HepG2 (cell line): ENCODE measurements around the gene KCTD15. TPM values are rescaled to one million over a fixed set of nuclear protein-coding genes. Genes with fewer than 3 reads are reported as not detected.

Source experiments
- ATAC-seq: fragments of 200-7000 bp; cut with Tn5 transposase; 3 replicates; pipeline ENCODE4 v1.9.1; 2020; ENCODE audit warnings: mild to moderate bottlenecking, moderate library complexity
- BruUV-seq: library from RNA; stranded (reverse); fragments of 400-500 nt; replicated peaks from 2 replicates; lab custom pipeline; 2021; lab: Mats Ljungman, UMichigan
- CTCF ChIA-PET: fragments of 300-600 bp; formaldehyde crosslinking; extraction: SDS; loops from one replicate; lab custom pipeline; 2021; ENCODE audit warnings: low total read pairs, inconsistent platforms, low intra/inter-chr PET ratio; lab: Yijun Ruan, JAX
- POLR2A ChIA-PET: fragments of 350-600 bp; sonication (Branson Sonifier 250); formaldehyde crosslinking; loops from one replicate; lab custom pipeline; 2020; ENCODE audit warnings: antibody characterized with exemption, inconsistent platforms; lab: Yijun Ruan, JAX
- DNase-seq: peaks from one replicate; pipeline ENCODE4 v3.0.0-alpha.2; 2015; ENCODE audit warnings: low spot score
- FAIRE-seq: peaks from 3 replicates; lab custom pipeline; 2011; peaks lifted over from hg19 to GRCh38; lab: Jason Lieb, UNC
- H2AFZ ChIP-seq: one replicate; pipeline ENCODE4 v1.6.1; 2011; ENCODE audit warnings: low read length, inconsistent platforms
- H3K27ac ChIP-seq: fragments of 300-600 bp; 3 replicates; pipeline ENCODE4 v1.8.0; 2011; ENCODE audit warnings: mixed run types, mild to moderate bottlenecking, mixed read lengths, low read length, inconsistent platforms; ENCODE audit not compliant: insufficient read depth; ENCODE audit errors: extremely low read length
- H3K27me3 ChIP-seq, 2 experiments: fragments of 200-600 bp in 1 of 2; 2 replicates in 1 of 2; 3 replicates in 1 of 2; pipeline versions ENCODE4 v1.6.0 to v1.8.0; 2011; ENCODE audit warnings: low read length in 2 of 2, mild to moderate bottlenecking in 2 of 2, moderate library complexity in 2 of 2, inconsistent platforms in 1 of 2; ENCODE audit not compliant: insufficient read depth in 2 of 2, control insufficient read depth in 1 of 2
- H3K36me3 ChIP-seq, 2 experiments: fragments of 200-600 bp in 1 of 2; replicated peaks in 1 of 2; 2 replicates in 1 of 2; 3 replicates in 1 of 2; pipeline versions ENCODE4 v1.5.1 to v1.8.0; 2011; ENCODE audit warnings: low read length in 2 of 2, inconsistent platforms in 1 of 2; ENCODE audit not compliant: insufficient read depth in 2 of 2, control insufficient read depth in 1 of 2
- H3K4me1 ChIP-seq: 2 replicates; pipeline ENCODE4 v1.5.1; 2012; ENCODE audit warnings: low read length, inconsistent platforms; ENCODE audit not compliant: insufficient read depth
- H3K4me2 ChIP-seq: 2 replicates; pipeline ENCODE4 v1.6.0; 2011; ENCODE audit warnings: low read depth, low read length, inconsistent platforms
- H3K4me3 ChIP-seq, 3 experiments: fragments of 200-600 bp in 1 of 3; sonication (generic), shearing (Covaris generic) in 1 of 3; replicated peaks in 1 of 3; 2 replicates each; pipeline ENCODE4 v1.5.1; 2011 to 2016; ENCODE audit warnings: low read length in 3 of 3, inconsistent platforms in 2 of 3, low read depth in 2 of 3, mild to moderate bottlenecking in 2 of 3, control low read depth in 1 of 3, mixed read lengths in 1 of 3; ENCODE audit not compliant: insufficient read depth in 1 of 3
- H3K79me2 ChIP-seq: one replicate; pipeline ENCODE4 v1.6.1; 2011; ENCODE audit warnings: low read length, inconsistent platforms; ENCODE audit not compliant: insufficient read depth
- H3K9ac ChIP-seq: 2 replicates; pipeline ENCODE4 v1.6.0; 2011; ENCODE audit warnings: mild to moderate bottlenecking, low read depth, low read length, inconsistent platforms; ENCODE audit not compliant: insufficient read depth
- H3K9me3 ChIP-seq: 2 replicates; pipeline ENCODE4 v1.5.1; 2012; ENCODE audit warnings: mild to moderate bottlenecking, low read length
- H4K20me1 ChIP-seq: 2 replicates; pipeline ENCODE4 v1.6.0; 2011; ENCODE audit warnings: inconsistent platforms, mild to moderate bottlenecking, low read length, moderate library complexity; ENCODE audit not compliant: insufficient read depth
- ARID2 ChIP-seq: sonication (generic); formaldehyde crosslinking; IDR thresholded peaks from 2 replicates; pipeline ENCODE4 v1.8.1; 2022; ENCODE audit warnings: mild to moderate bottlenecking, missing genetic modification reagents, borderline replicate concordance
- JARID2 ChIP-seq: sonication (generic); formaldehyde crosslinking; IDR thresholded peaks from 2 replicates; pipeline ENCODE4 v1.8.1; 2023; ENCODE audit warnings: missing genetic modification reagents, inconsistent platforms; ENCODE audit not compliant: insufficient replicate concordance
- MAFF ChIP-seq: IDR thresholded peaks from 2 replicates; pipeline ENCODE4 v1.6.1; 2011; ENCODE audit warnings: low read depth, low read length, improper control_type of control experiment
- MAFK ChIP-seq, 2 experiments: IDR thresholded peaks in 1 of 2; conservative IDR thresholded peaks in 1 of 2; 2 replicates each; pipeline ENCODE4 v1.6.1; 2011; ENCODE audit warnings: improper control_type of control experiment in 2 of 2, low read length in 2 of 2
- SOX13 ChIP-seq, 3 experiments: fragments of 450-650 bp in 1 of 3; sonication (generic) in 1 of 3; formaldehyde crosslinking in 1 of 3; IDR thresholded peaks in 2 of 3; conservative IDR thresholded peaks in 1 of 3; 2 replicates each; pipeline versions ENCODE4 v1.5.0 to v1.6.1; 2016 to 2020; ENCODE audit warnings: antibody characterized with exemption in 1 of 3, mild to moderate bottlenecking in 1 of 3, missing compliant biosample characterization in 1 of 3, missing genetic modification reagents in 1 of 3, moderate library complexity in 1 of 3
- YY1 ChIP-seq: IDR thresholded peaks from 2 replicates; pipeline ENCODE4 v1.6.1; 2011; ENCODE audit warnings: low read length, low read depth, moderate library complexity, mild to moderate bottlenecking; ENCODE audit not compliant: insufficient read depth, insufficient replicate concordance
- ZFAT ChIP-seq: sonication (generic); formaldehyde crosslinking; conservative IDR thresholded peaks from 2 replicates; pipeline ENCODE4 v1.8.1; 2023; ENCODE audit warnings: missing genetic modification reagents, inconsistent platforms
- ZFP37 ChIP-seq: sonication (generic); formaldehyde crosslinking; IDR thresholded peaks from 2 replicates; pipeline ENCODE4 v1.4.0; 2020; ENCODE audit warnings: missing genetic modification reagents, borderline replicate concordance
- ZFY ChIP-seq: sonication (generic); formaldehyde crosslinking; IDR thresholded peaks from 2 replicates; pipeline ENCODE4 v1.4.0; 2020; ENCODE audit warnings: missing genetic modification reagents
- ZNF207 ChIP-seq: fragments of 450-650 bp; IDR thresholded peaks from 2 replicates; pipeline ENCODE4 v1.6.1; 2016; ENCODE audit warnings: antibody characterized with exemption, borderline replicate concordance
- ZNF329 ChIP-seq: sonication (generic); formaldehyde crosslinking; IDR thresholded peaks from 2 replicates; pipeline ENCODE4 v1.9.0; 2021; ENCODE audit warnings: low read depth, mild to moderate bottlenecking, missing genetic modification reagents
- ZNF660 ChIP-seq: sonication (generic); formaldehyde crosslinking; IDR thresholded peaks from 2 replicates; pipeline ENCODE4 v1.5.1; 2020; ENCODE audit warnings: mild to moderate bottlenecking, low read depth, missing genetic modification reagents, borderline replicate concordance
- WGBS: methylation state at CpG from one replicate; pipeline ENCODE4 v1.1.6; 2017; ENCODE audit warnings: low lambda C conversion rate; 5-methylcytosine and 5-hydroxymethylcytosine counted together
- in situ Hi-C: cut with HindIII; loops from 2 replicates; pipeline ENCODE4 v1.10.0; 2017; ENCODE audit warnings: low pct_unique_long_range_greater_than_20kb; ENCODE audit not compliant: extremely low pct_ligation_motif_present
- intact Hi-C: fragments of 100-400 bp; cut with micrococcal nuclease; formaldehyde crosslinking; loops from one replicate; pipeline ENCODE4 v1.10.0; 2022; ENCODE audit not compliant: unreplicated experiment
- polyA plus RNA-seq, 8 experiments: library from polyadenylated mRNA; depleted of rRNA in 3 of 8; stranded (reverse) in 7 of 8; unstranded in 1 of 8; fragments of >200 nt; fragmentation: Illumina TruSeq in 4 of 8; extraction: Trizol in 4 of 8; gene quantifications; 2 replicates each; pipeline versions ENCODE4 v1.2.1 to v1.2.3, GENCODE V29; 2011 to 2016; ENCODE audit warnings: low read depth in 4 of 8, missing spikeins in 1 of 8, mixed read lengths in 1 of 8; ENCODE audit not compliant: insufficient read depth in 1 of 8
- total RNA-seq, 5 experiments: library from RNA; depleted of rRNA; stranded (reverse); fragments of >200 nt; fragmentation: Illumina TruSeq; extraction: Trizol; gene quantifications; 2 replicates each; pipeline ENCODE4 v1.2.3, GENCODE V29; 2016; ENCODE audit warnings: low read depth in 1 of 5
- TF ChIP-seq, protein P1 (sequence below): sonication (generic); formaldehyde crosslinking; IDR thresholded peaks from 2 replicates; pipeline ENCODE4 v1.5.1; 2020; ENCODE audit warnings: missing genetic modification reagents, mild to moderate bottlenecking, borderline replicate concordance
- TF ChIP-seq, protein P2 (sequence below): sonication (generic); formaldehyde crosslinking; IDR thresholded peaks from 2 replicates; pipeline ENCODE4 v1.9.0; 2021; ENCODE audit warnings: missing genetic modification reagents, borderline replicate concordance
- TF ChIP-seq, protein P3 (sequence below), 2 experiments: sonication (generic) in 1 of 2; formaldehyde crosslinking in 1 of 2; IDR thresholded peaks; 2 replicates each; pipeline versions ENCODE4 v1.4.0 to v1.6.1; 2018 to 2020; ENCODE audit warnings: missing genetic modification reagents in 2 of 2, borderline replicate concordance in 1 of 2, low read depth in 1 of 2, mild to moderate bottlenecking in 1 of 2, missing biosample characterization in 1 of 2

KCTD15 gene
- total and polyA plus RNA-seq, 2 of the 13 experiments (the other 11 are each of a cell fraction or from before 2014, with no cell fraction given), result 13.2 to 16.7 TPM

DNA sequence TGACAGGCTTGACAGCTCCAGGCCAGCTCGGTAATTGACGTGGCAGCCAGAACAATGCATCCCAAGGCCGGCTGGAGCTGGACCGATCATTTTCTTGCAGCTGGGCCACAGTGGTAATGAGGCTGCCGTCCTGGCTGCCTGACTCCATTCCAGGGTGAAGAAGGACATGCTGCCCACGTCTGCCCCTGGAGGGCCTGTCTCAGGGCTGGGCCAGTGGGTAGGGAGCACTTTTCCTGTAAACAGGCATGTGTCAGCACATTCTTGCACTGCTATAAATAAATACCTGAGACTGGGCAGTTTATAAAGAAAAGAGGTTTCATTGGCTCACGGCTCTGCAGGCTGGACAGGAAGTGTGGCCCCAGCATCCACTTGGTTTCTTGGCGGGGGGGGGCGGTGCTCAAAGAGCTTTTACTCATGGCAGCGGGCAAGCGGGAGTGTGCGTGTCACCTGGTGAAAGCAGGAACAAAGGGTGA lies 38.1 kb upstream of the KCTD15 start:
- H2AFZ ChIP-seq, result no peak overlapping the region

DNA sequence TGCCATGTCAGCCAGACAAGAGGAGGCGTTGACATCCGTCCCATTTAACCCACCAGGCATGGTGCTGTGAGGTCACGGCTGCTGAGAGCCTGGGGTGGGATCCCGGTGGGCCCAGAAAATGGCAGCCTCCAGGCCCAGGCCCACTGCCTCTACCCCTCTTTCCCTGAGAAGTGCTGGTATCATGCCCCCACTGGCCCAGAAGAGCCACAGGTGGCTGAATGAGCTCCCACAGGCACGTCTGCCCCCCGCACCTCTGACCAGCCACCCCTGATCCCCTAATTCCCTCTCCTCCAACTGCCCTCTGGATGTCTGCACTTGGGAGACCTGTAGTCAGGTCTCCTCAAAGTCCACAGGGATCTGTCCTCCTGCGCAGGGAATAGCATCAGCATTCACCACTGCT lies 37.3 kb upstream of the KCTD15 start:
- in situ Hi-C loops, result no loop called here
- 60% methylated on average over 3 of the region's 7 CpGs for WGBS
- TF ChIP-seq ZFY (CRISPR knock-in tag) (no peak), ARID2 (CRISPR knock-in tag) (no peak), ZFP37 (CRISPR knock-in tag) (no peak), ZFAT (CRISPR knock-in tag) (no peak), YY1 (no peak)
- TF ChIP-seq, protein P1, sequence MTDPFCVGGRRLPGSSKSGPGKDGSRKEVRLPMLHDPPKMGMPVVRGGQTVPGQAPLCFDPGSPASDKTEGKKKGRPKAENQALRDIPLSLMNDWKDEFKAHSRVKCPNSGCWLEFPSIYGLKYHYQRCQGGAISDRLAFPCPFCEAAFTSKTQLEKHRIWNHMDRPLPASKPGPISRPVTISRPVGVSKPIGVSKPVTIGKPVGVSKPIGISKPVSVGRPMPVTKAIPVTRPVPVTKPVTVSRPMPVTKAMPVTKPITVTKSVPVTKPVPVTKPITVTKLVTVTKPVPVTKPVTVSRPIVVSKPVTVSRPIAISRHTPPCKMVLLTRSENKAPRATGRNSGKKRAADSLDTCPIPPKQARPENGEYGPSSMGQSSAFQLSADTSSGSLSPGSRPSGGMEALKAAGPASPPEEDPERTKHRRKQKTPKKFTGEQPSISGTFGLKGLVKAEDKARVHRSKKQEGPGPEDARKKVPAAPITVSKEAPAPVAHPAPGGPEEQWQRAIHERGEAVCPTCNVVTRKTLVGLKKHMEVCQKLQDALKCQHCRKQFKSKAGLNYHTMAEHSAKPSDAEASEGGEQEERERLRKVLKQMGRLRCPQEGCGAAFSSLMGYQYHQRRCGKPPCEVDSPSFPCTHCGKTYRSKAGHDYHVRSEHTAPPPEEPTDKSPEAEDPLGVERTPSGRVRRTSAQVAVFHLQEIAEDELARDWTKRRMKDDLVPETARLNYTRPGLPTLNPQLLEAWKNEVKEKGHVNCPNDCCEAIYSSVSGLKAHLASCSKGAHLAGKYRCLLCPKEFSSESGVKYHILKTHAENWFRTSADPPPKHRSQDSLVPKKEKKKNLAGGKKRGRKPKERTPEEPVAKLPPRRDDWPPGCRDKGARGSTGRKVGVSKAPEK (CRISPR knock-in tag), result no peak
- TF ChIP-seq, protein P2, sequence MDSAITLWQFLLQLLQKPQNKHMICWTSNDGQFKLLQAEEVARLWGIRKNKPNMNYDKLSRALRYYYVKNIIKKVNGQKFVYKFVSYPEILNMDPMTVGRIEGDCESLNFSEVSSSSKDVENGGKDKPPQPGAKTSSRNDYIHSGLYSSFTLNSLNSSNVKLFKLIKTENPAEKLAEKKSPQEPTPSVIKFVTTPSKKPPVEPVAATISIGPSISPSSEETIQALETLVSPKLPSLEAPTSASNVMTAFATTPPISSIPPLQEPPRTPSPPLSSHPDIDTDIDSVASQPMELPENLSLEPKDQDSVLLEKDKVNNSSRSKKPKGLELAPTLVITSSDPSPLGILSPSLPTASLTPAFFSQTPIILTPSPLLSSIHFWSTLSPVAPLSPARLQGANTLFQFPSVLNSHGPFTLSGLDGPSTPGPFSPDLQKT, result no peak
- TF ChIP-seq, protein P3, sequence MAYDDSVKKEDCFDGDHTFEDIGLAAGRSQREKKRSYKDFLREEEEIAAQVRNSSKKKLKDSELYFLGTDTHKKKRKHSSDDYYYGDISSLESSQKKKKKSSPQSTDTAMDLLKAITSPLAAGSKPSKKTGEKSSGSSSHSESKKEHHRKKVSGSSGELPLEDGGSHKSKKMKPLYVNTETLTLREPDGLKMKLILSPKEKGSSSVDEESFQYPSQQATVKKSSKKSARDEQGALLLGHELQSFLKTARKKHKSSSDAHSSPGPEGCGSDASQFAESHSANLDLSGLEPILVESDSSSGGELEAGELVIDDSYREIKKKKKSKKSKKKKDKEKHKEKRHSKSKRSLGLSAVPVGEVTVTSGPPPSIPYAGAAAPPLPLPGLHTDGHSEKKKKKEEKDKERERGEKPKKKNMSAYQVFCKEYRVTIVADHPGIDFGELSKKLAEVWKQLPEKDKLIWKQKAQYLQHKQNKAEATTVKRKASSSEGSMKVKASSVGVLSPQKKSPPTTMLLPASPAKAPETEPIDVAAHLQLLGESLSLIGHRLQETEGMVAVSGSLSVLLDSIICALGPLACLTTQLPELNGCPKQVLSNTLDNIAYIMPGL (CRISPR knock-in tag; IDR thresholded peaks at IDR 0.05; ENCODE audit: borderline replicate concordance in 1 of 2, low read depth in 1 of 2), result no peak

More for the DNA sequence above, 38.1 kb upstream of the KCTD15 start:
- ATAC-seq (no peak), FAIRE-seq (no peak), DNase-seq (no peak)
- 0 out of 2 replicates have a peak, but pooled peaks cover 2% of the 10 kb centered on the region for H4K20me1 ChIP-seq
- in situ Hi-C loops (no loop called here), intact Hi-C loops (no loop called here)
- H3K27me3 ChIP-seq, result peaks cover 4 to 18% of the 10 kb centered on the region in 2 experiments; a peak in 4 of 5 replicates
- ChIA-PET POLR2A (no interaction called here), CTCF (no interaction called here)
- no peaks in the 10 kb centered on the region for H3K4me1 ChIP-seq
- H3K9me3 ChIP-seq, result no peaks in the 10 kb centered on the region
- WGBS, result 44% methylated on average over 6 of the region's 12 CpGs
- BruUV-seq, result no TSS peak
- H3K9ac ChIP-seq, result no peak overlapping the region
- no peaks in the 10 kb centered on the region for H3K36me3 ChIP-seq
- TF ChIP-seq SOX13 (IDR thresholded peaks at IDR 0.05) (no peak), SOX13 (CRISPR knock-in tag; conservative IDR thresholded peaks at IDR 0.05 in 1 of 2, IDR thresholded peaks at IDR 0.05 in 1 of 2) (no peak), ZNF329 (CRISPR knock-in tag) (no peak), ZNF660 (CRISPR knock-in tag) (no peak), ZNF207 (no peak), JARID2 (CRISPR knock-in tag) (no peak), MAFK (conservative IDR thresholded peaks at IDR 0.05 in 1 of 2, IDR thresholded peaks at IDR 0.05 in 1 of 2; ENCODE audit: low read length in 2 of 2) (peak; percentile 24 to 57; a peak in 2 of 4 replicates), MAFF (0 out of 2 replicates have a peak, but pooled peaks have one; percentile 14)
- no peak overlapping the region for H3K4me2 ChIP-seq
- H3K4me3 ChIP-seq, result no peak overlapping the region
- no peak overlapping the region for H3K27ac ChIP-seq
- H3K79me2 ChIP-seq, result no peaks in the 10 kb centered on the region

More for the DNA sequence above, 37.3 kb upstream of the KCTD15 start:
- no peak overlapping the region for H3K9ac ChIP-seq
- FAIRE-seq, result no peak
- ATAC-seq, result no peak
- no peaks in the 10 kb centered on the region for H3K36me3 ChIP-seq
- H2AFZ ChIP-seq, result no peak overlapping the region
- no TSS peak for BruUV-seq
- H3K4me3 ChIP-seq, result no peak overlapping the region
- ChIA-PET POLR2A (no interaction called here), CTCF (no interaction called here)
- no peaks in the 10 kb centered on the region for H3K9me3 ChIP-seq
- intact Hi-C loops, result no loop called here
- no peaks in the 10 kb centered on the region for H3K79me2 ChIP-seq
- H4K20me1 ChIP-seq, result 0 out of 2 replicates have a peak, but pooled peaks cover 2% of the 10 kb centered on the region
- no peak overlapping the region for H3K4me2 ChIP-seq
- DNase-seq, result no peak
- H3K27me3 ChIP-seq, result peaks cover 4 to 18% of the 10 kb centered on the region in 2 experiments; a peak in 4 of 5 replicates
- no peak overlapping the region for H3K27ac ChIP-seq
- no peaks in the 10 kb centered on the region for H3K4me1 ChIP-seq
